HFFc6 (cell line): Measurements from ENCODE around the gene AKR1D1. TPM values are rescaled to one million over a fixed set of nuclear protein-coding genes. Genes with fewer than 3 reads are reported as not detected.

Source experiments
- DNase-seq: peaks from one replicate; pipeline ENCODE4 v3.0.0-alpha.2; 2018
- H3K27ac Mint-ChIP-seq: 2 replicates; pipeline ENCODE4 v1.8.0; 2020; ENCODE audit warnings: mild to moderate bottlenecking, mixed read lengths
- H3K27me3 Mint-ChIP-seq: 2 replicates; pipeline ENCODE4 v1.8.0; 2021; ENCODE audit warnings: mild to moderate bottlenecking, moderate library complexity, mixed read lengths; ENCODE audit not compliant: insufficient read depth
- H3K36me3 Mint-ChIP-seq: 2 replicates; pipeline ENCODE4 v1.8.0; 2021; ENCODE audit warnings: low read depth, mixed read lengths
- H3K4me1 Mint-ChIP-seq: 2 replicates; pipeline ENCODE4 v1.8.0; 2020; ENCODE audit warnings: low read depth, mixed read lengths
- H3K4me3 Mint-ChIP-seq: 2 replicates; pipeline ENCODE4 v1.8.0; 2020; ENCODE audit warnings: mild to moderate bottlenecking, moderate library complexity, mixed read lengths
- H3K9me3 Mint-ChIP-seq: 2 replicates; pipeline ENCODE4 v1.8.0; 2020; ENCODE audit warnings: mild to moderate bottlenecking, mixed read lengths
- CTCF ChIP-seq: fragments of 200-600 bp; sonication (generic); IDR thresholded peaks from 2 replicates; pipeline ENCODE4 v1.5.0; 2021; ENCODE audit warnings: antibody characterized with exemption, mild to moderate bottlenecking
- total RNA-seq, 6 experiments: library from RNA; stranded (reverse); fragmentation: NEBNext Ultra II Directional; extraction: Animal tissue kit (Norgen Biotek cat#: 25700); gene quantifications; 2 replicates in 1 of 6; 3 replicates in 5 of 6; pipeline ENCODE4 v1.2.3, GENCODE V29; 2021

The AKR1D1 gene
- total RNA-seq, 6 experiments from 2014 or later: 0.17 TPM; not detected in 5

DNA sequence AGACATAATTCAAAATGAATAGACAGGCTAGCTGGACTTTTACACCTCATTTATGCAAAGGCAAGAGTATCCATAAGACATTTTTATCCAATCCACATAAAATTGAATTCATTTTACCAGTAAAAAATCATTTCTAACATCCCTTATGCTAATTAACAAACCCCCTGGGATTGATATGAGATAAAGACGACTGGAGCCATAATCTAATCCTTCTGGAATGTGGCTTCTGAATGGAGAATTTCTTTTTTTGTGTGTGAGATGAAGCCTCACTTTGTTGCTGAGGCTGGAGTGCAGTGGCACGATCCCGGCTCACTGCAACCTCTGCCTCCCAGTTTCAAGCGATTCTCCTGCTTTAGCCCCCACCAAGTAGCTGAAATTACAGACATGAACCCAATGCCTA lies 90.4 kb downstream of the AKR1D1 start:
- no peak for DNase-seq
- Mint-ChIP-seq H3K9me3 (peaks cover 18% of the 10 kb centered on the region), H3K27me3 (peaks cover 6% of the 10 kb centered on the region; the same call in 1 of the 2 replicates), H3K36me3 (peaks cover 14% of the 10 kb centered on the region), H3K4me3 (no peak overlapping the region), H3K27ac (no peak overlapping the region), H3K4me1 (no peaks in the 10 kb centered on the region)
- no peak for TF ChIP-seq CTCF

- Mint-ChIP-seq H3K4me1 (no peaks in the 10 kb centered on the region), H3K27ac (no peak overlapping the region), H3K27me3 (peaks cover 8% of the 10 kb centered on the region), H3K9me3 (peaks cover 18% of the 10 kb centered on the region), H3K4me3 (no peak overlapping the region), H3K36me3 (peaks cover 14% of the 10 kb centered on the region)
- DNase-seq: no peak
- TF ChIP-seq CTCF: no peak
Observed at GRCh38 chr7:138167222-138167621, 91.0 kb downstream of the AKR1D1 start.

- H3K4me1 Mint-ChIP-seq: no peaks in the 10 kb centered on the region
- H3K9me3 Mint-ChIP-seq: peaks cover 18% of the 10 kb centered on the region
- peaks cover 8% of the 10 kb centered on the region for H3K27me3 Mint-ChIP-seq
- TF ChIP-seq CTCF: no peak
- no peak overlapping the region for H3K27ac Mint-ChIP-seq
- H3K36me3 Mint-ChIP-seq: peaks cover 14% of the 10 kb centered on the region
- H3K4me3 Mint-ChIP-seq: no peak overlapping the region
- no peak for DNase-seq
Observed at GRCh38 chr7:138167869-138168296, 91.6 kb downstream of the AKR1D1 start.

Other genes with a start within 250 kb of the AKR1D1 start
- gene DGKI, start 229.5 kb upstream of the AKR1D1 start, total RNA-seq: 1 to 10 TPM; 1.2 to 2.2 (median 1.6) TPM
- gene CREB3L2, start 74.4 kb upstream of the AKR1D1 start, total RNA-seq: 100 to 1,000 TPM; 112 to 139 (median 123) TPM